GM12801 (cell line): ENCODE data around the gene PTPRN2.

Source experiments
- CTCF ChIP-seq: IDR thresholded peaks from one replicate; pipeline ENCODE4 v1.5.1; 2011; ENCODE audit warnings: control low read depth; ENCODE audit not compliant: insufficient read length; ENCODE audit errors: extremely low read depth

PTPRN2 gene

GRCh38 chr7:157773361-157773760 lies 814.3 kb downstream of the PTPRN2 start:
- TF ChIP-seq CTCF = no peak

GRCh38 chr7:157772486-157773130 lies 815.0 kb downstream of the PTPRN2 start:
- no peak for TF ChIP-seq CTCF

DNA sequence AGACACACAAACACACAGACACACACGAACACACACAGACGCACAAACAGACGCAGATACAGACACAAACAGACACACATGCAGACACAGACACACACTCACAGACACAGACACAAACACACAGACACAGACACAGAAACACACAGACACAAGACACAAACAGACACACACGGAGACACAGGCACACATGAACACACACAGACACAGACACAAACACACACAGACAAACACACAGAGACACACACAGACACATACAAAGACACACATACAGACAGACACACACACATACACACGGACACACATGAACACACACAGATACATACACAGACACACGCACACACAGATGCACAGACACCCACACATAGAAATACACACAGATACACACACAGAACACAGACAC lies 815.9 kb downstream of the PTPRN2 start:
- no peak for TF ChIP-seq CTCF

DNA sequence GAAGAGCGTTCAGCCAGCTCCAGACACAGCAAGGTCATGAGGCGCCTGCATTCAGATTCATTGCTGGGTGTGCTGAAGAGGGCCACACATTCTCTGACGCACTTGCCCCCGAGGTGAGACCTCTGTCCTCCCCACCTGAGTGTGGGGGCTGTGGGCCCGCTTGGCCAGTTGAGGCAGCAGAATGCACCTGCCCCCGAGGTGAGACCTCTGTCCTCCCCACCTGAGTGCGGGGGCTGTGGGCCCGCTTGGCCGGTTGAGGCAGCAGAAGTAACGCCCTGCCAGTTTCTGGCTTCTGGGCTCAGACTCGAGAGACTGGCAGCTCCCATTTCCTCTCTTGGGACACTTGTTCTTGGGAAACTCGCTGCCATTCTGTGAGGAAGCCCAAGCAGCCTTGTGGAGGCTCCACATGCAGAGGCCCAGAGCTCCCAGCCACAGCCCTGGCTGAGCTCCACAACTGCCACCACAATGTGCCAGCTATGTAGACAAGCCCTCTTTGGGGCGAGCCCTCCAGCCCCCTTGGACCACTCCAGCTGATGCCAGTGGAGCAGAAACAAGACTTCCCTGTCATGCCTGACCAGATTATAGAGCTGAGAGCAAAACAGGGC lies 816.8 kb downstream of the PTPRN2 start:
- TF ChIP-seq CTCF = no peak

DNA sequence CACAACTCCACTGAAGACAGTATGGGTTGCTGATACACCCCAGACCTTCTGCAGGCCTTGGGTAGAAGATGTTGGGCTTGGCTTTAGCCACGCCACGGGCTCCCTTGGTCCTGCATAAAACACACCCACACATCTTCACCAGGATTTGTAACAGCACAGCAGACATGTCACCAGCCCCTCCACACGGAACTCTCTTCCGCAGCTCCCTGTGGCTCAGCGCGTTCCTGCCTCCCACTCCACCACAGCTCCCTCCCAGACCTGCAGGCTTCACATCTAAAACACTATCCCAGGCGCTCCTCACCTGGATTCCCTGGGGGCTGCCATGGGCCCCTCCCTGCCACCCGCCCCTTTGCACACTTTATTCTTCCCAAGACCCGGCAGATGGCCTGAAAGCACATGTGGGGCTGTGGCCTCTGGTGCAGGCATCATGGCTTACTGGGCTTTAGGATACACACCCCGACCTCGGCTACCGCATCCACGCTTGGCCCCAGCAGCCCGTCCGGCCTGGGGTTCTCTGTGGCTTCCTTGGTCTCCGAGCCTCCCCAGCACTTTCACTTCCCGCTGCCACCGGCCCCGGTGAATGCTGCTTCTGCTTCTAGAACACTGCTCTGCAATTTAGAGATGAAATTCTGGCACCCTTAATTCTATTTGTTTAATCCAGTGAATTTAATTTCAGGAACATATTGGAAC lies 818.0 kb downstream of the PTPRN2 start:
- no peak for TF ChIP-seq CTCF

DNA sequence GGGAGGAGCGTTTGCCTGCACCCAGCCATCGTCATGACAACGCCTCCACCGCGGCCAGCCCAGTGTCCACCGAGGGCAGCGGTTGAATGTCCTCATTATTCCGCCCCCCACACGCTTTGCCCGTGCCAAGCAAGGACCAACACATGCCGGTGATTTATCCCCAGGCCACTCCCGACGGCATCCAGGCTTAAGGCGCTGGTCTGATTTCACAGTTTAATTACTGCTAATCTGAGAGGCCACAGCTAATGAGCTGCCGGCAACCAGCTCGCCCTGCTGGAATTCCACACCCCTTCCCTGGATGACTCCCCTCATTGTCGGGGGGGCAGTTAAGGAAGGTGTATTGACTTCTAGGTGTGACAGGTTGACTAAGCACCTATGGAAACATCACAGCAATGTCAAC lies 818.5 kb downstream of the PTPRN2 start:
- TF ChIP-seq CTCF = no peak

GRCh38 chr7:157768198-157768597 lies 819.4 kb downstream of the PTPRN2 start:
- TF ChIP-seq CTCF = no peak
